ENCODE data around the gene L3MBTL4.

L3MBTL4 gene

DNA sequence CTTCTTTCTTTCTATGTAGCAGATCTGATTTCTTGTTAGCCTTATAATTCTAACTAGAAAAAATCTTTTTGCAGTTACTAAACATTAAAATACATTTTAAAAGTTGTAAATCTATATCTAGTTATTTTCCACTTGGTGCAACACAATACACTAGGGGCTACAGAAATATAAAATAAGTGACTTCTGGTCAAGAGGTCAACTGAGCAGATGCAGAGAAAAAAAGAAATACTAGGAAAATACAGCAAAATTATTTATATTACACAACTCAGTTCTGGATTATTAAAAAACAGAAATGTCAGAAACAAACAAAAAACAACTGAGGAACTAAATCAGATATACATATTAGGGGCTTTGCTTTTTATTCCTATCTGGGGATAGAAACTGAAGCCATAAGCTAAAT lies 83.9 kb downstream of the L3MBTL4 start:
- ChIA-PET POLR2A (no interaction called here), CTCF (no interaction called here)
- no peak for DNase-seq (ENCODE audit: low read depth, low spot score)
- TF ChIP-seq, protein P1, sequence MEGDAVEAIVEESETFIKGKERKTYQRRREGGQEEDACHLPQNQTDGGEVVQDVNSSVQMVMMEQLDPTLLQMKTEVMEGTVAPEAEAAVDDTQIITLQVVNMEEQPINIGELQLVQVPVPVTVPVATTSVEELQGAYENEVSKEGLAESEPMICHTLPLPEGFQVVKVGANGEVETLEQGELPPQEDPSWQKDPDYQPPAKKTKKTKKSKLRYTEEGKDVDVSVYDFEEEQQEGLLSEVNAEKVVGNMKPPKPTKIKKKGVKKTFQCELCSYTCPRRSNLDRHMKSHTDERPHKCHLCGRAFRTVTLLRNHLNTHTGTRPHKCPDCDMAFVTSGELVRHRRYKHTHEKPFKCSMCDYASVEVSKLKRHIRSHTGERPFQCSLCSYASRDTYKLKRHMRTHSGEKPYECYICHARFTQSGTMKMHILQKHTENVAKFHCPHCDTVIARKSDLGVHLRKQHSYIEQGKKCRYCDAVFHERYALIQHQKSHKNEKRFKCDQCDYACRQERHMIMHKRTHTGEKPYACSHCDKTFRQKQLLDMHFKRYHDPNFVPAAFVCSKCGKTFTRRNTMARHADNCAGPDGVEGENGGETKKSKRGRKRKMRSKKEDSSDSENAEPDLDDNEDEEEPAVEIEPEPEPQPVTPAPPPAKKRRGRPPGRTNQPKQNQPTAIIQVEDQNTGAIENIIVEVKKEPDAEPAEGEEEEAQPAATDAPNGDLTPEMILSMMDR (IDR thresholded peaks at IDR 0.05; ENCODE audit: insufficient read depth, low read length, missing control alignments): no peak
- H3K4me3 ChIP-seq (ENCODE audit: low read depth, low read length): no peak overlapping the region

- TF ChIP-seq, protein P1 (IDR thresholded peaks at IDR 0.05; ENCODE audit: insufficient read depth, low read length, missing control alignments): no peak
- CTCF ChIA-PET: no interaction called here
- POLR2A ChIA-PET: no interaction called here
- no peak for DNase-seq (ENCODE audit: low read depth, low spot score)
- H3K4me3 ChIP-seq (ENCODE audit: low read depth, low read length): no peak overlapping the region
Observed at GRCh38 chr18:6328621-6329010, 86.1 kb downstream of the L3MBTL4 start.

- ChIA-PET CTCF (no interaction called here), POLR2A (no interaction called here)
- no peak overlapping the region for H3K4me3 ChIP-seq (ENCODE audit: low read depth, low read length)
- TF ChIP-seq, protein P1 (IDR thresholded peaks at IDR 0.05; ENCODE audit: insufficient read depth, low read length, missing control alignments): no peak
- no peak for DNase-seq (ENCODE audit: low read depth, low spot score)
Observed at GRCh38 chr18:6327895-6328620, 86.7 kb downstream of the L3MBTL4 start.

DNA sequence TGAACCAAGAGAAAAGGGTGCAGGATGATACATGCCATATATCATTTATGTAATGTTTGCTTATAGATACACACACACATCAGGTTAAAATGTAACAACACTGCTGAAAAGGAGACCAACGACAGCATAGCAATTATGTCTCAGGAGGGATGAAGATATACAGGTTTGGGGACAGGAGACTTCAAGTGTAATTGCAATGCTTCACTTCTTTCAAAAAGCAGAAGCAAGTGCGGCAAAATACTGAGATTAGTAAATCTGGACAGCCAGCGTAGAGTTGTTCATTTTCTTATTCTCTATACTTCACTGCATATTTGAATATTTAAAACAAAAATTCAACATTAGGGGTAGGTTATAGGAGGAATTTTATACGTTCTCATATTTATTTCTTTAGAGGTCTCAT lies 87.2 kb downstream of the L3MBTL4 start:
- DNase-seq (ENCODE audit: low read depth, low spot score): no peak
- TF ChIP-seq, protein P1 (IDR thresholded peaks at IDR 0.05; ENCODE audit: insufficient read depth, low read length, missing control alignments): no peak
- ChIA-PET POLR2A (no interaction called here), CTCF (no interaction called here)
- no peak overlapping the region for H3K4me3 ChIP-seq (ENCODE audit: low read depth, low read length)

DNA sequence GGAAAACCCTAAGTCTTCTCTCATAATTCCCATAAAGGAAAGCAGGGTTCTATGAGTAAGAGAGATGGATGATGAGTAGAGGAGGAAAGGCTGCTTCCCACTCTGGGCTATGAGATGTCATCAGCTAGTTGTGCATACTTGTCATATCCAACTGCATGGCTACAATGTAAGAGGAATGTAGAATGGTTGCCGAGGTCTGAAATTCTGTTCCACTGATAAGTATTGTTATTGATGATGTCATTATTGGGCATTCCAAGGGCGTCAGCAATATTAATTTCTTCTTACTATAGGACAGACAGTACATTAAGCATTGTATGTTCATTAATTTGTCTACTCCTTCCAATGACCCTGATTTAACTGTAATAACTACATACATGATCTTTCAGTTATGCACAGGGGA lies 88.1 kb downstream of the L3MBTL4 start:
- ChIA-PET POLR2A (no interaction called here), CTCF (no interaction called here)

GRCh38 chr18:6323319-6323889 lies 91.3 kb downstream of the L3MBTL4 start:
- no peak overlapping the region for H3K4me3 ChIP-seq (ENCODE audit: low read depth, low read length)
- TF ChIP-seq, protein P1 (IDR thresholded peaks at IDR 0.05; ENCODE audit: insufficient read depth, low read length, missing control alignments): no peak
- POLR2A ChIA-PET: no interaction called here
- CTCF ChIA-PET: no interaction called here
- DNase-seq (ENCODE audit: low read depth, low spot score): no peak

More for the DNA sequence above, 88.1 kb downstream of the L3MBTL4 start:
- no peak for DNase-seq (ENCODE audit: low read depth, low spot score)
- TF ChIP-seq, protein P1 (IDR thresholded peaks at IDR 0.05; ENCODE audit: insufficient read depth, low read length, missing control alignments): no peak
- no peak overlapping the region for H3K4me3 ChIP-seq (ENCODE audit: low read depth, low read length)
